HG03095 (cell line): ENCODE measurements around the gene KLK6.

ENCODE experiments used
- ATAC-seq: cut with Tn5 transposase; IDR thresholded peaks from one replicate; pipeline ENCODE4 v1.9.1; 2021; ENCODE audit warnings: moderate library complexity; ENCODE audit not compliant: unreplicated experiment

The KLK6 gene

GRCh38 chr19:50959731-50960500 is 9.5 kb downstream of the KLK6 start:
- ATAC-seq: no peak

- no peak for ATAC-seq
These were observed 11.8 kb downstream of the KLK6 start for GRCh38 chr19:50957587-50957986.

GRCh38 chr19:50952910-50953309 is 16.5 kb downstream of the KLK6 start, which contains the start of gene KLK5:
Gene KLK5, minus strand, starts transcription at chr19:50953038. Its CDS starts 381 bp downstream, at chr19:50952657.
- no peak for ATAC-seq

GRCh38 chr19:50949861-50950260 is 19.5 kb downstream of the KLK6 start:
- no peak for ATAC-seq

- ATAC-seq: no peak
These were observed 22.3 kb downstream of the KLK6 start for GRCh38 chr19:50947123-50947522.

GRCh38 chr19:50944795-50945194 is 24.6 kb downstream of the KLK6 start:
- ATAC-seq: no peak

- ATAC-seq: no peak
These were observed 26.1 kb downstream of the KLK6 start for GRCh38 chr19:50943074-50943828.

- ATAC-seq: no peak
These were observed 29.8 kb downstream of the KLK6 start for GRCh38 chr19:50939596-50939995.

GRCh38 chr19:50933640-50934039 is 35.8 kb downstream of the KLK6 start:
- no peak for ATAC-seq

GRCh38 chr19:50932690-50933083 is 36.7 kb downstream of the KLK6 start:
- ATAC-seq: no peak

- ATAC-seq: no peak
These were observed 37.2 kb downstream of the KLK6 start for GRCh38 chr19:50932018-50932689.

GRCh38 chr19:50931023-50931422 is 38.4 kb downstream of the KLK6 start:
- no peak for ATAC-seq

GRCh38 chr19:50928831-50929230 is 40.6 kb downstream of the KLK6 start:
- no peak for ATAC-seq

- ATAC-seq: no peak
These were observed 43.2 kb downstream of the KLK6 start for GRCh38 chr19:50926144-50926543.

GRCh38 chr19:50925734-50926133 is 43.7 kb downstream of the KLK6 start:
- ATAC-seq: no peak

GRCh38 chr19:50924586-50924985 is 44.8 kb downstream of the KLK6 start:
- no peak for ATAC-seq

- no peak for ATAC-seq
These were observed 47.0 kb downstream of the KLK6 start for GRCh38 chr19:50922317-50922853.

GRCh38 chr19:50921426-50922316 is 47.7 kb downstream of the KLK6 start:
- no peak for ATAC-seq

- no peak for ATAC-seq
These were observed 53.3 kb downstream of the KLK6 start for GRCh38 chr19:50916069-50916468.
